Colon (tissue), 2 donors: ENCODE results near the gene SNX25.
A peak's percentile ranks its signal among the peaks of the same experiment; 100 is the strongest.
"Not testable (repeated sequence)": the region's sequence is repeated elsewhere in the genome, so short reads cannot be mapped to it uniquely, and the experiment has no call there.

Experiments used
- FAIRE-seq: peaks from 2 replicates; lab custom pipeline; 2012; peaks lifted over from hg19 to GRCh38; lab: Jason Lieb, UNC
- donor health status: control.
- donor health status: control.

SNX25 gene

DNA sequence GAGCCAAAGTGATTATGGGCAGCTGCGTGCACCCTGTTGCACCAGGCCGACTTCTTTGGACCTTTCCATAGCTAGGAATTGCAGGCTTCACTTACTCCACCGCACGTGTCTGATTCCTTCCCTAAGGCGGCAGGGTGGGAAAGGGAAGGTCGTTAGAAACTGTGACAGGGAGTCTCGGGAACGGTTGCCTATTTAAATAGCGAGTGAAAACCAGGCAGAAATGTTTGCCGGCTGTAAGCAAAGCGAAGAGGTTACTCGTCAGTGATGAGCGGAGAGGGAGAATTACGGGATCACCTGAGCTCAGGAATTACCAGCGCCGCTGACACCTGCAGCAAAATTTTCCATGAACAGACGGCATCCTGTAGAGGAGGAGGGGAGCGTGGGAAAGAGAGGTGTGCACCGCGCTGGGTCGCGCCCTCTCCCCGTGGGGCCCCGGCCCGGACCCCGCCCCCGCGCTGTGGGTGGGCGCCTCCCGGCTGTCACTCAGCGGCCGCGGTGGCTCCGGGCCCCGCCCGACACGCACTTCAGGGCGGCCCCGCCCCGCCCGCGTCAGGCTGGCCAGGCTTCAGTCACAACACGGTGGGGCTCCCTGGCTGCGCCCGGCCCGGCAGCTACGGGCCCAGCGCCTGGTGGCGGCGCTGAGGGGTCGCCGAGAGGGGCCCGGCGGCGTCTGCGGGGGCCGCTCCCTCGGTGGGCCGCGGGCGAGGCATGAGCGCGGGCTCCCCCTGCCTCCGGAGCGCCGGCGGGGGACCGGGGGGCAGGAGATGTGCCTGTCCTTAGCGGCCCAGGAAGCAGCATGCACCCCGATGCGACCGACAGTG is at the start of gene SNX25:
SNX25 (plus strand) TSS at position 568 of the 821 bp plus-strand sequence; CDS start at position 797, 229 bp downstream.
- no peak for FAIRE-seq

DNA sequence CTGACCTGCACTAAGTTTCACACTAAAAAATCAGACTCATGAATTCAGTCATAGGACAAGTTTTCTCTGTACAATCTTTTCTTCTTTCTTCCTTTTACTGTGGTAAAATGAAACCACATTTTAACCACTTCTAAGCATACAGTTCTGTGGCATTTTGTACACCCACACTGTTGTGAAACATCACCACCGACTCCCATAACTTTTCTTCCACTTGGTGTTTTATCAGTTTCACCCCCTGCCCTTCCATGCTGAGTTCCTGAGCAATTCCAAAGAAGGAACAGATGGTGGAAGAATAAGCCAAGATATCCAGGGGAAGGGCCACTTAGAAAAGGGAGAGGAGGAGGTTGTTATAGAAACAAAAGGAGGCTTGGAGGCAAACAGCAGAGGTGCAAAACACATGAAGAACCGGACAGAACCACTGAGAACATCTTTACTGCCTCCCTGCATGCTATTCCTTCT is 43.8 kb upstream of the SNX25 start:
- FAIRE-seq, result no peak

DNA sequence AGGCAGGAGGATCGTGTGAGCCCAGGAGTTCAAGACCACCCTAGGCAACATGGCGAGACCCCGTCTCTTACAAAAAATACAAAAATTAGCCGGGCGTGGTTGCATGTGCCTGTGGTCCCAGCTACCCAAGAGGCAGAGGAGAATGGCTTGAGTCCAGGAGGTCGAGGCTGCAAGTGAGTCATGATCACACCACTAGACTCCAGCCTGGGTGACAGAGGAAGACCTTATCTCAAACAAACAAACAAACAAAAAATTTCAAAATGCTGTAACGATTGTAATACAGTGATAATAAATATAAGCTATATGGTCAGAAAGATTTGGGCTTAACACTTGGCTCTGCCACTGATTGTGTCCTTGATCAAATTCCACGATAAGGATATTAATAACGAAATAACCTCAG is 42.2 kb upstream of the SNX25 start:
- FAIRE-seq, result no peak

DNA sequence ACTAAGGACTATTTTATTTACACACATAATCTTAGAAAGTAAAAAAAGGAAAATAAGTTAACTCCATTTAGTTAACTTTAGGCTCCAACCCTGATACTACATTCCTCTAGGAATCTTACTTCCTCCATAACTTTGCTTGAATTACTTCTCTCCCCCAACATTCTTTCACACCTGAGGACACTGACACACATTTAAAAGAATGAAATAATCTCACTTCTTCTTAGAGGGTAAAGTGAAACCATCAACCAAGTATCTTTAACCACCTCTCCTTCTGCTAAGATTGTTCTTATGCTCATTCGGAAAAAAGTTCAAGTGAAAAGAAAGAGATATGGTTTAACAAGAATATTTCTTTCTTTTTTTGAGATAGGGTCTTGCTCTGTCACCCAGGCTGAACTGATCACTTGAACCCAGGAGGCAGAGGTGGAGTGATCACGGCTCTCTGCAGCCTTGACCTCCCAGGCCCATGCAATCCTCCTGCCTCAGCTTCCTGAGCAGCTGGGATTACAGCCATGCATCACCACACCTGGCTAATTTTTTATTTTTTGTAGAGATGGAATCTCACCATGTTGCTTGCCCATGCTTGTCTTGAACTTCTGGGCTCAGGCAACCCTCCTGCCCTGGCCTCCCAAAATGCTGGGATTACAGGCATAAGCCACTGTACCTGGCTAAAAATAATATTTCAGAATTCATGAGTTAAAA is 37.9 kb upstream of the SNX25 start:
- no peak for FAIRE-seq

DNA sequence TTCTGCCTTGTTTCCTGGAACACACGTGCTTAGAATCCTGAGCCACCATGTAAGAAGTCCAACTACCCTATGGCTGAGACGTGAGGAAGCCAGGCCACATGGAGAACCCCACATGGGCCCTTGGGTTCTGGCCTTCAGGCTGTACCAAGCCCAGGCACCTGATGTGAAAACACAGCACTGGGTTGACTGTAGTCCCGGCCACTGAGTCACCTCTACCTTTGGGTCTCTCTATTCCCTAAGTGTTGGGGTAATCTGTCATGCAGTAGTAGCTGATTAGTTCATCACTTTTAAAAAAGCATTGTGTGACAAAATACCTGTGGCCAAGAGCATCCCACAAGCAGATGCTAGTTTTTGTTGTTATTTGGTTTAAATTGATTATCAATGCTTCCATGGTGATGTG is 29.9 kb upstream of the SNX25 start:
- no peak for FAIRE-seq

DNA sequence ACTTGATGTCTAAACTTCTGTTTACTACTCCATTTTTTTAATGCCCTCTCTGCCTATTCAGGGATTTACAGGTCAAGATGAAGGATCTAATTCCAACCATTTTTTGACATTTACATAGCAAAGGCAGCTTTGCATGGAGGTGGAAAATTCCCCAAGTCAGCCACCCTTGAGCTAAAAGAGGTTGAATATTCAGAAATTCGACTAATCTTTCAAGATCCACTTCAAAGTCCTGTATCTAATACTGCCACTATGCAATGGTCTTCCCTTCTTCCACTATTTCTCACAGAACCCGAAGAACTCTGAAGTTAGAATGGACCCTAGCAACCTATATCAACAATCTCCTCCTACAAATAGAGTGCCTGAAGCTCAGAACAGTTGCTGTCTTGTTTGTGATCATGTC is 27.2 kb upstream of the SNX25 start:
- FAIRE-seq, result no peak

DNA sequence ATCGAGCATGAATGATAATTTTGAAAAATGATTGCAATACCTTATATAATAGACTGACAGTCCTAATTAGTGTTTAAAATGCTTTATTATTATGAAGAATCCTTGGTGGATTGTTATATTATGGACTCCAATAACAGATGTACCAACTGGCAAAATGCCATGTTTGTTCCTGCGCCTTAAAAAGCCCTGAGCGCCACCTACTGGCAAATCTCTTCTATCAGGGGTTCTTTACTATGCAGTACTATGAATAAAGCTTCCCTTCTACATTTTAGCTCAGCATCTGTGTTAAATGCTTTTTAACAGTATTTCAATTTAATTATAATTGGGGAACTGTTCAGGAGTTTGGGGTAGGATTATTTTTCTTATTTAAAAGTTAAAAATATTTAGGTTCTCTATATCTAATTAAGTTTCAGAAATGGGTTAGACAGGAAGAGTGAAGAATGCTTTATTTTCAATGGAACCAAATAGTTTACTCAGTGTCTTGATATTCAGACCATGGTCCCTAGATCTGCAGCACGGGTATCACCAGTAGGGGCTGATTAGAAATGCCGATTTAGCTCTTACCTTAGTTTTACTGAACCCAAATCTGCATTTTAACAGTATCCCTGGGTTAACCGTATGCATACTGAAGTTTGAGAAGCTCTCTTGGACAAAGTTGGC is 25.6 kb upstream of the SNX25 start:
- FAIRE-seq, result peak; percentile 69

DNA sequence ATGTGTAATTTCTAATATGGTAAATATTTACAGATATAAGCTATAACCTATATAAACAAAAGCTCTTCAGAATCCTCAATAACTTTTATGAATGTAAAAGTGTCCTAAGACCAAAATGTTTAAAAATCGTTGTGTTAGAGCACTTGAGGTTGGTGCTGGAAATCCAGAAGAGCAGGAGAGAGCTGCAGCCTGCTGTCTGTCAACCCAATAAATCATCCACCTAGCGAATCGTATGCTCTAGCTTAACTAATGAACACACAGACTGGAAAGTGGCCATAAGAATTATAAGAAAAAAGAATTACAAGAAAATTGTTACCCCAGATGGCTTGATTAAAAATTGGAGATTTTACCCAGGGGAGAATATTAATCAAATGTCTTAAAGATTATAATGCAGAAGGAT is 22.6 kb upstream of the SNX25 start:
- FAIRE-seq, result no peak

DNA sequence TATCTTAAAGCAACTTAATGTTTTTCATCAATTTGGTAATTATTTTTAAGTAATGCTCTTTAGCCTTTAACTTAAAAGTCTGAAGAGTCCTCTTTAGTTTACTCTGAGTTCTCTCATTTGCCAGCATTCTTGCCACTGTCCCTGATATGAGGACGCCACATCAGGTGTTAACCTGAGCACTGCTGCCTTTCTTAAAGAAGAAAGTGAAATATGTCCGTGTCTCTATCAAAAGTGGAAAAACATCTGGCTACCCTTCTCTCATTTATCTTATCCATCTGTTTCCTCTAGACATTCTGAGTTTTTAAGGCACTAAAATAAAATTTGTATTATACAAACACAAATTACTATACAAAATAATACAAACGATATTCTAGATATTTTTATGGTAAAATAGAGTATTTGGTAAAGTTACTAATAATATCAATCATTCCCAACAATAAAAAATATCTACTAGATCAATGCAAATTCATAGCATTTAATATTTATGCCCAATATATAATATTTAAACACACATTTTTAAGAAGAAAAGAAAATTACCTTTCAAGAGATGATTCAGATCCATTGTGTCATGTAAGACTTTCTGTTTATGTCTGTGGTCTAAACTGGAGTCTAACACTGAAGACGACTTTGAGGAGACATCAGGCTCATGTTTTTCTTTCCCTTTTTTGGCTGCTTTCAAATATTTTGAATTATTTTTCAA is 19.6 kb upstream of the SNX25 start:
- peak; percentile 55 for FAIRE-seq

DNA sequence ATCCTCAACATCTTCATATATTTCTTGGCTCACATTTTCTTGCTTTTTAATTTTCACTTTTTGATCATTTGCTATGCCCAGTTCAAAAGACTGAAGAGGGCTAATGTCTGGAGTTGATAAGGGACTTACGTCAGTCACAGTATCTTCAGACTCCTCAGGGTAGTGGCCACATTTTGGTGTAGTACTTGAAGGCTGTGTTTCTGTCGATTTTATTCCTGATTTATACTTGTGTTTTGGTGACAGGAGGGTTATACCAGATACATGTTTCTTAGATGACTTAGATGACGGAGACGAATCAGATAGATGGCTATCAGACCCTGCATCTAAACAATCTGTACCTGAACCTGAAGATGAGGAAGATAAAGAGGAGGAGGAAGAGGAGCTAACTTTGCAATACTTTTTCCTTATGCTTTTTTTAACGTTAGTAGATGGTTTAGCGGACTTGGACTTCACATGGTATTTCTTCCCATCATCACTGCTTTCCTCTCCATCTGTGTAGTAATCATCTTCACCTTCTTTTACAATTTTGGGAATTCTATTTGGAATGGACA is 19.0 kb upstream of the SNX25 start:
- FAIRE-seq, result no peak

DNA sequence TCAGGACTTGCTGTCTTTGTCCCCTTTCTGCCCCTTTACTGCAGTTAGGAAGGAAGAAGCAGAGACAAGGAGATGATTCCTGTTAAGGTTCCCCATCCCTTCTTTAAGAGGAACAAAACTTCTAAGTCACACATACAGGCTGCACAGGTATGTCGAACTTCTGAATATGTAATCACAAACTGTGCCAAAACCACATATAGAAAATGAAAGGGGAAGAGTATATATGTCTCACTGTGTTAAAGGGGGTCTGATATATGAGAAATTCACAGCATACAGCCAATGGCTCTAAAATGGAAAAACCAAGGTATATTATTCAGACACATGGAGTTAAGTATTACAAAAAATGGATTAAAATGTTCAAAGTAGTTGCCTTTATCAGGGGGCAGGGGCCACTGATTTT is 17.3 kb upstream of the SNX25 start:
- no peak for FAIRE-seq

DNA sequence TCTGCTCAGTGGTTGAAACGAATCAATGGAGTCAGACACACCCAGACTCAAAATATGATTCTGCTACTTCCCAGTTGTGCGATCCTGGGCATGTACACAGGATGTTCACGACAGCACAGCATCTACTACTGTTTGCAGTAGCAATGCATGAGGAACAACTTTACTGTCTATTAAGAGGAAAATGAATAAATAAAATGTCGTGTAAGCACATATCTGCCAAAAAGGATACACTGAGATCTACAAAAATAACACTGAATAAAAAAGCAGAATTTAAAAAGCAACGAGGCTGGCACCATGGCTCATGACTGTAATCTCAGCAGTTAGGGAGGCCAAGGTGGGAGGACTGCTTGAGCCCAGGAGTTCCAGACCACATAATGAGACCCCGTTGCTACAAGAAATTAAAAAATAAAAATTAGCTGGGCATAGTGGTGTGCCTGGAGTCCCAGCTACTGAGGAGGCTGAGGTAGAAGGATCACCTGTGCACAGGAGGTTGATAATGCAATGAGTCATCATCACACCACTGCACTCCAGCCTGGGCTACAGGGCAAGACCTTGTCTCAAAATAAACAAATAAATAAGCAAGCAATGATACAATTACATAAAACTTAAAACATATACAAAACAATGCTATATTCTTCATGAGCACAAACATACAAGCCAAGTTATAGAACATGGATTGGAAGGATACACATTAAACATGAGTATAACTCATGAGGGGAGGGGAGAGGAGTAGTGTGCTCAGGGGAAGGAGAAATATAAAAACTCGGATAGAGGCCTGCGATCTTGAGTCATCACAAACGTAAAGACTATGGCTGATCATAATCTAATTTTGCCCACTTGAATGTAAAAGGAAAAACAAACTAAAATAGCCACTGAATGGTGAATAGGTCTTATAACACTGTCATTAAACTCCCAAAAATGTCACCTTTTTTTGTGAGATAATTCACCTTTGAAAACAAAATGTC is 14.2 kb upstream of the SNX25 start:
- FAIRE-seq, result no peak

DNA sequence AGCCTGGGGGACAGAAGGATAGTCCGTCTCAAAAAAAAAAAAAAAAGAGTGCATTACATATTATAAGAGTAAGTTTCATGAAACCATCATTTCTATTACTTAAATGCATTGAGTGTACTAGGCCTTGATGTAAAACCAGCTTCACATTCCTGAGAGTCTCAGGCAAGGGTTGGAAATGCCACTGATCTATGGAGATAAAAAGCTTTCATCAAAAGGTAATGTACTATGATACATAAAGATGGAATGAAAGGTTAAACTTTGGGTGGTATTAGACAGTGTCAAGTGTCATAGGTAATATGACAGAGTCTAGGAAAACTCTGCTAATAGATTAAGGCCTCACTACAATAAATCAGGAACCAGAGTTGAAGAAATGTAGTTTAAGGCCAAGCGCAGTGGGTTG is 13.0 kb upstream of the SNX25 start:
- FAIRE-seq, result no peak

DNA sequence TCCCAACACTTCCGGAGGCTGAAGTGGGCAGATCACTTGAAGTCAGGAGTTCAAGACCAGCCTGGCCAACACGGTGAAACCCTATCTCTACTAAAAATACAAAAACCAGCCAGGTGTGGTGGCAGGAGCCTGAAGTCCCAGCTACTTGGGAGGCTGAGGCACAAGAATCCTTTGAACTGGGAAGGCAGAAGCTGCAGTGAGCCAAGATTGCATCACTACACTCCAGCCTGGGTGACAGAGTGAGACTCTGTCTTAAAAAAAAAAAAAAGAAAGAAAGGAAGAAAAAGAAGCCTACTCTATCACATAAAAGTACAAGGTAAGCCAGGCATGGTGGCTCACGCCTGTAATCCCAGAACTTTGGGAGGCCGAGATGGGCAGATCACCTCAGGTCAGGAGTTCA is 11.2 kb upstream of the SNX25 start:
- FAIRE-seq, result not testable (repeated sequence)

DNA sequence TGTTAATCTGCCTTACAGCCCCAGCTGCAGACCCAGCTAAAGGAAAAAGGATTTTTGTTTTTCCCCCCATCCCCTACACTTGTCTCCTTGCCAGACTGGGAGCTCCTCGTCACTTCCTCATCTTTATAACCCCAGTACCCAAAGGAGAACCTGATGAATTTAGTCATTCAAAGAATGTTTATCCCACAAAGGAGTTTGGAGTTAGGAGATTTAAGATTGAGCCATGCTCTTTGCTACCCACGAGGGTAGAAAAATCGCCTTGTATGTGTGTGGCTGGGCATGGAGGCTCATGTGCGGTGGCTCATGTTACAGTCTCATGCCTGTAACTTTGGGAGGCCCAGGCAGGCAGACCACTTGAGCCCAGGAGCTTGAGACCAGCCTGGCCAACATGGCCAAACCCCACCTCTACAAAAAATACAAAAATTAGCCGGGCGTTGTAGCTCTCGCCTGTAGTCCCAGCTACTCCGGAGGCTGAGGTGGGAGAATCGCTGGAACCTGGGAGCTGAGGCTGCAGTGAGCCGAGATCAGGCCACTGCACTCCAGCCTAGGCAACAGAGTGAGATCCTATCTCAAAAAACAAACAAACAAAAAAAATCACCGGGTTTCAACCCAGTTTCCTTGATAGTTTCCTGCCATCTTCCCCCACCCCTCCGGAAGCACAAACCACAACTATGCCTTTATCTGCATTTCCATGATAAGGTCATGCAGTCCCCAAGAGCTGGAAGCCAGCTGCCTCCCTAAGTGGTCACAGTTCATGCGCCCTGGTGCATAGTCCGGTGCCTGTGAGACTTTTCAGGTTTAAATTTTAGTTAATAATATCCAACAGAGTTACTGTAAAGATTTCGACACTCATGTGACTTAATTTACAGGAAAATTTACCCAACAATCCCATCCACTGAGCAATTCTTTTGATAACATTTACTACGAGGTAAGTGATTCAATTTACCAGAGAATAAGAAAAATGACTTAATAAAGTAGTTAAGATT is 7.1 kb upstream of the SNX25 start:
- no peak for FAIRE-seq

DNA sequence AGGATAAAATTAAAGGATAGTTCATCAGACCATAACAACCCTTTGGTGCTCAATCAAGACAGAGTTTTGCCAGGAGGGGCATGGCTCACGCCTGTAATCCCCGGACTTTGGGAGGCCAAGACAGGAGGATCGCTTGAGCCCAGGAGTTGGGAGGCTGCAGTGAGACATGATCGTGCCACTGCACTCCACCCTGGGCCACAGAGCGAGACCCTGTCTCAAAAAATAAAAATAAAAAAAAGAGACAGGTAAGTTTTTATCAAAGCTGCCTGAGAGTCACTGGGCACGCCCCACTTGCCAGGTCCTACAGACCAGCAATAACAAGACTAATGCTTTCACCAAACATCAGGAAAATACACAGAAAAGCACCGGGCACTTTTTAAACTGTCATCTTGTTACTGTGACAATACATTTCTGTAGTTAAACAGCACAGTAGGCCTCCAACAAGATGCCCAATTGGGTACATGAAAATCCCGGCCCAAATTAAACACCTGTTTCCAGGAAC is 6.4 kb upstream of the SNX25 start:
- no peak for FAIRE-seq

DNA sequence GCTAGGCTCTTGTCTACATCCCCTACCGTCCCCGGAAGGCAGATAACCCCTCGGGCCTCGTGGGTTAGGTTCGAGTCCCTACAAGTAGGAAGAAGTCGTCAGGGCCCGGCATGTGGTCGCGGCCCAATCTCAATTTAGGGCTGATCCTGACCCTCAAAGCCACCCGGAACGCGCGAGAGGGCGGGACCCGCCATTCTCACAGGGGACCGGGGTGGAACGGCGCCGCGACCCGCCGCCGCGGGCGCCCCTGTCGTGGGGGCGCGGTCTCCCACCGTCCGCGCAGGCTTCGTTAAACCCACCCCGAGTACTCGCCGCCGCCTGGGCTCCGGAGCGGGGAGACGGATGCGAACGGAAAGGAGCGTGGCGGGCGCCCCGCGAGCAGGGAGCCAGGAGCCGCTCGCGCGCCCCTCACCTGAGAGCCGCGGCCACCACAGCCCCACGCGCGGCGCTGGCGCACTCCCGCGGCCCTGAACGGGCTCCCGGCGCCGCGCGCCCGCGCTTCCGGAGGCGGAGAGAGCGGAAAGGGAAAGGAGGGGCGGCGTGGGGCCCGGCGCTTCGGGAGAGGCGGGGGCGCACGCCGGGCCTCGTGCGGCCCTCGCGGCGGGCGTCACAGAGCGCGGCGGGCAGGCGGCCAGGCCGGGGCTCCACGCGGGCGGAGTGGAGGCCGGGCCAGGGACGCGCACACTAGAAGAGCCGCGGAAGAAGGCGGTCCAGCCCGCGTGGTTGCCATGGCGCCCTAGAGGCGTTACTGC is 5.7 kb upstream of the SNX25 start, which contains the start of gene CFAP97:
CFAP97 (minus strand) TSS at position 515 of the 752 bp plus-strand sequence. CDS start 12,804 bp downstream, outside the sequence.
- FAIRE-seq, result no peak

DNA sequence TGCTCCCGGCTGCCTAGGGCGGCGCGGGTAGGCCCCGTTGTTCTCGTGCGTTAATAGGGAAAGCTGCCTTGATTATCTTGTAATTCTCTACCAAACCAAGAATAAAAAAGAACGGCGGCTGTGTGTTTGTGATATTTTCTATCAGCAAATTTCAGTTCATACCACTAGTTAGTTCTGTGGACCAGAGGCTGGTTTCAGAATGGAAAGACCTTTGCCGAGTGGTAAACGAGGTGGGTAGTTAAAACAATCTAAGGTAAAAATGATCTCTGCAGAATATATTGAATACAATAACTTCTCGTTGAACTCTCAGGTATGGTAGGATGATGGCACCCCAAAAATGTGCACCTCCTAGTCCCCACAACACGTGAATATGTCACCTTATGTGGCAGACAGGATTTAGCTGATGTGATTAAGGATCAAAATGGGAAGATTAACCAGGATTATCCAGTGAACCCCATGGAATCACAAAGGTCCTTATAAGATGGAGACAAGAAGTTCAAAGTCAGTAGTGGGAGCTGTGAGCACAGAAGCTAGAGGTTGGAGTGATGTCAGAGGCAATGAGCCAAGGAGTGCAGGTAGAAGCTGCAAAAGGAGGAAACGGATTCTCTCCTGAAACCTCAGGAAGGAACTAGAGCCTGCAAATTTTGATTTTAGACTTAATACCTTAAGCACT is 5.0 kb upstream of the SNX25 start:
- no peak for FAIRE-seq
